HG03442 (cell line): ENCODE measurements around the gene MTCH1.

ENCODE experiments used
- ATAC-seq: cut with Tn5 transposase; IDR thresholded peaks from one replicate; pipeline ENCODE4 v1.9.1; 2021; ENCODE audit warnings: mild to moderate bottlenecking, moderate library complexity; ENCODE audit not compliant: unreplicated experiment

The MTCH1 gene

GRCh38 chr6:36929152-36929551 is 56.8 kb downstream of the MTCH1 start:
- no peak for ATAC-seq

GRCh38 chr6:36928547-36928918 is 57.5 kb downstream of the MTCH1 start:
- no peak for ATAC-seq

- no peak for ATAC-seq
Measured at GRCh38 chr6:36927691-36928546, 58.1 kb downstream of the MTCH1 start.

- no peak for ATAC-seq
Measured at GRCh38 chr6:36926708-36927513, 59.1 kb downstream of the MTCH1 start.

- no peak for ATAC-seq
Measured at GRCh38 chr6:36925809-36926208, 60.2 kb downstream of the MTCH1 start.

- ATAC-seq: no peak
Measured at GRCh38 chr6:36924778-36925374, 61.1 kb downstream of the MTCH1 start.

- ATAC-seq: no peak
Measured at GRCh38 chr6:36924131-36924530, 61.9 kb downstream of the MTCH1 start.

GRCh38 chr6:36920546-36920945 is 65.5 kb downstream of the MTCH1 start:
- no peak for ATAC-seq

- no peak for ATAC-seq
Measured at GRCh38 chr6:36920049-36920448, 65.9 kb downstream of the MTCH1 start.
